Measurements from ENCODE around the gene MAP4K1. TPM values are rescaled to one million over a fixed set of nuclear protein-coding genes. Genes with fewer than 3 reads are reported as not detected.
A peak's percentile ranks its signal among the peaks of the same experiment; 100 is the strongest.

The MAP4K1 gene
- total and polyA plus RNA-seq, 2 of the 13 experiments (the other 11 are each of a cell fraction or from before 2014, with no cell fraction given) = 0.24 to 0.89 TPM

DNA sequence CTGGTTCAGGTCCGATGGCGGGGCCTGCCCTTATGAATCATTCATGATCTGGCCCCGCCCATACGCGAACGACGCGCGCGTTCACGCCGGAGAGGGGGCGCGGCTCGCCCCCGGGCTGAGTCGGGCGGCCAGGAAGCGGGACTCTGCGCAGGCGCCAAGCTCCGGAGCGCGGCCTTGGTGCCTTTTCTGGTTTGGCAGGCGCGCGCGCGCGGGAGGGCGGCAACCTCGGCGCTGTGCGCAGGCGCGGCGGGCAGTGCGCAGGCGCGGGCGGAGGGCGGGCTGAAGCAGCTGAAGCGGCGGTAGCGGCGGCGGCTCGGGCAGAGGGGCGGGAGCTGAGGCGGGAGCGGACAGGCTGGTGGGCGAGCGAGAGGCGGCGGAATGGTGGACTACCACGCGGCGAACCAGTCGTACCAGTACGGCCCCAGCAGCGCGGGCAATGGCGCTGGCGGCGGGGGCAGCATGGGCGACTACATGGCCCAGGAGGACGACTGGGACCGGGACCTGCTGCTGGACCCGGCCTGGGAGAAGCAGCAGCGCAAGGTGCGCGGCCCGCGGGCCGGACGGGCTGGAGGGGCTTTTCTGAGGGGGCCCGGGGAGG lies 29.7 kb upstream of the MAP4K1 start, which contains the start of gene ACTN4 (continued):
- TF ChIP-seq NFIB (CRISPR knock-in tag; IDR thresholded peaks at IDR 0.05; ENCODE audit: borderline replicate concordance) (no peak), ASH2L (IDR thresholded peaks at IDR 0.05; ENCODE audit: insufficient read length, low read depth, low read length) (peak; percentile 77), ZNF256 (CRISPR knock-in tag; conservative IDR thresholded peaks at IDR 0.05) (0 out of 2 replicates have a peak, but pooled peaks have one; percentile 26), TRIM24 (CRISPR knock-in tag; IDR thresholded peaks at IDR 0.05) (no peak), ZNF30 (CRISPR knock-in tag; IDR thresholded peaks at IDR 0.05) (no peak), CBFB (CRISPR knock-in tag; IDR thresholded peaks at IDR 0.05) (no peak), IKZF4 (CRISPR knock-in tag; IDR thresholded peaks at IDR 0.05; ENCODE audit: borderline replicate concordance, low read depth, not compliant biosample characterization) (peak; percentile 79), FOXO1 (CRISPR knock-in tag; IDR thresholded peaks at IDR 0.05) (no peak), ZNF782 (CRISPR knock-in tag; IDR thresholded peaks at IDR 0.05; ENCODE audit: borderline replicate concordance) (no peak), ZNF639 (CRISPR knock-in tag; conservative IDR thresholded peaks at IDR 0.05) (0 out of 2 replicates have a peak, but pooled peaks have one; percentile 25), ZNF761 (CRISPR knock-in tag; conservative IDR thresholded peaks at IDR 0.05) (no peak), RFXANK (CRISPR knock-in tag; IDR thresholded peaks at IDR 0.05) (no peak), REPIN1 (CRISPR knock-in tag; IDR thresholded peaks at IDR 0.05; ENCODE audit: borderline replicate concordance, low read depth) (peak; percentile 67; the same call in 1 of the 2 replicates), RAD51 (IDR thresholded peaks at IDR 0.05; ENCODE audit: borderline replicate concordance) (no peak), IRF2 (CRISPR knock-in tag; IDR thresholded peaks at IDR 0.05) (no peak)
- TF ChIP-seq, protein P1, sequence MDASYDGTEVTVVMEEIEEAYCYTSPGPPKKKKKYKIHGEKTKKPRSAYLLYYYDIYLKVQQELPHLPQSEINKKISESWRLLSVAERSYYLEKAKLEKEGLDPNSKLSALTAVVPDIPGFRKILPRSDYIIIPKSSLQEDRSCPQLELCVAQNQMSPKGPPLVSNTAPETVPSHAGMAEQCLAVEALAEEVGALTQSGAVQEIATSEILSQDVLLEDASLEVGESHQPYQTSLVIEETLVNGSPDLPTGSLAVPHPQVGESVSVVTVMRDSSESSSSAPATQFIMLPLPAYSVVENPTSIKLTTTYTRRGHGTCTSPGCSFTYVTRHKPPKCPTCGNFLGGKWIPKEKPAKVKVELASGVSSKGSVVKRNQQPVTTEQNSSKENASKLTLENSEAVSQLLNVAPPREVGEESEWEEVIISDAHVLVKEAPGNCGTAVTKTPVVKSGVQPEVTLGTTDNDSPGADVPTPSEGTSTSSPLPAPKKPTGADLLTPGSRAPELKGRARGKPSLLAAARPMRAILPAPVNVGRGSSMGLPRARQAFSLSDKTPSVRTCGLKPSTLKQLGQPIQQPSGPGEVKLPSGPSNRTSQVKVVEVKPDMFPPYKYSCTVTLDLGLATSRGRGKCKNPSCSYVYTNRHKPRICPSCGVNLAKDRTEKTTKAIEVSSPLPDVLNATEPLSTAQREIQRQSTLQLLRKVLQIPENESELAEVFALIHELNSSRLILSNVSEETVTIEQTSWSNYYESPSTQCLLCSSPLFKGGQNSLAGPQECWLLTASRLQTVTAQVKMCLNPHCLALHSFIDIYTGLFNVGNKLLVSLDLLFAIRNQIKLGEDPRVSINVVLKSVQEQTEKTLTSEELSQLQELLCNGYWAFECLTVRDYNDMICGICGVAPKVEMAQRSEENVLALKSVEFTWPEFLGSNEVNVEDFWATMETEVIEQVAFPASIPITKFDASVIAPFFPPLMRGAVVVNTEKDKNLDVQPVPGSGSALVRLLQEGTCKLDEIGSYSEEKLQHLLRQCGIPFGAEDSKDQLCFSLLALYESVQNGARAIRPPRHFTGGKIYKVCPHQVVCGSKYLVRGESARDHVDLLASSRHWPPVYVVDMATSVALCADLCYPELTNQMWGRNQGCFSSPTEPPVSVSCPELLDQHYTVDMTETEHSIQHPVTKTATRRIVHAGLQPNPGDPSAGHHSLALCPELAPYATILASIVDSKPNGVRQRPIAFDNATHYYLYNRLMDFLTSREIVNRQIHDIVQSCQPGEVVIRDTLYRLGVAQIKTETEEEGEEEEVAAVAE (CRISPR knock-in tag; IDR thresholded peaks at IDR 0.05; ENCODE audit: borderline replicate concordance) = no peak
- TF ChIP-seq, protein P2, sequence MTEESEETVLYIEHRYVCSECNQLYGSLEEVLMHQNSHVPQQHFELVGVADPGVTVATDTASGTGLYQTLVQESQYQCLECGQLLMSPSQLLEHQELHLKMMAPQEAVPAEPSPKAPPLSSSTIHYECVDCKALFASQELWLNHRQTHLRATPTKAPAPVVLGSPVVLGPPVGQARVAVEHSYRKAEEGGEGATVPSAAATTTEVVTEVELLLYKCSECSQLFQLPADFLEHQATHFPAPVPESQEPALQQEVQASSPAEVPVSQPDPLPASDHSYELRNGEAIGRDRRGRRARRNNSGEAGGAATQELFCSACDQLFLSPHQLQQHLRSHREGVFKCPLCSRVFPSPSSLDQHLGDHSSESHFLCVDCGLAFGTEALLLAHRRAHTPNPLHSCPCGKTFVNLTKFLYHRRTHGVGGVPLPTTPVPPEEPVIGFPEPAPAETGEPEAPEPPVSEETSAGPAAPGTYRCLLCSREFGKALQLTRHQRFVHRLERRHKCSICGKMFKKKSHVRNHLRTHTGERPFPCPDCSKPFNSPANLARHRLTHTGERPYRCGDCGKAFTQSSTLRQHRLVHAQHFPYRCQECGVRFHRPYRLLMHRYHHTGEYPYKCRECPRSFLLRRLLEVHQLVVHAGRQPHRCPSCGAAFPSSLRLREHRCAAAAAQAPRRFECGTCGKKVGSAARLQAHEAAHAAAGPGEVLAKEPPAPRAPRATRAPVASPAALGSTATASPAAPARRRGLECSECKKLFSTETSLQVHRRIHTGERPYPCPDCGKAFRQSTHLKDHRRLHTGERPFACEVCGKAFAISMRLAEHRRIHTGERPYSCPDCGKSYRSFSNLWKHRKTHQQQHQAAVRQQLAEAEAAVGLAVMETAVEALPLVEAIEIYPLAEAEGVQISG (CRISPR knock-in tag; IDR thresholded peaks at IDR 0.05) = peak; percentile 57
- TF ChIP-seq, protein P3, sequence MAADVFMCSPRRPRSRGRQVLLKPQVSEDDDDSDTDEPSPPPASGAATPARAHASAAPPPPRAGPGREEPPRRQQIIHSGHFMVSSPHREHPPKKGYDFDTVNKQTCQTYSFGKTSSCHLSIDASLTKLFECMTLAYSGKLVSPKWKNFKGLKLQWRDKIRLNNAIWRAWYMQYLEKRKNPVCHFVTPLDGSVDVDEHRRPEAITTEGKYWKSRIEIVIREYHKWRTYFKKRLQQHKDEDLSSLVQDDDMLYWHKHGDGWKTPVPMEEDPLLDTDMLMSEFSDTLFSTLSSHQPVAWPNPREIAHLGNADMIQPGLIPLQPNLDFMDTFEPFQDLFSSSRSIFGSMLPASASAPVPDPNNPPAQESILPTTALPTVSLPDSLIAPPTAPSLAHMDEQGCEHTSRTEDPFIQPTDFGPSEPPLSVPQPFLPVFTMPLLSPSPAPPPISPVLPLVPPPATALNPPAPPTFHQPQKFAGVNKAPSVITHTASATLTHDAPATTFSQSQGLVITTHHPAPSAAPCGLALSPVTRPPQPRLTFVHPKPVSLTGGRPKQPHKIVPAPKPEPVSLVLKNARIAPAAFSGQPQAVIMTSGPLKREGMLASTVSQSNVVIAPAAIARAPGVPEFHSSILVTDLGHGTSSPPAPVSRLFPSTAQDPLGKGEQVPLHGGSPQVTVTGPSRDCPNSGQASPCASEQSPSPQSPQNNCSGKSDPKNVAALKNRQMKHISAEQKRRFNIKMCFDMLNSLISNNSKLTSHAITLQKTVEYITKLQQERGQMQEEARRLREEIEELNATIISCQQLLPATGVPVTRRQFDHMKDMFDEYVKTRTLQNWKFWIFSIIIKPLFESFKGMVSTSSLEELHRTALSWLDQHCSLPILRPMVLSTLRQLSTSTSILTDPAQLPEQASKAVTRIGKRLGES (CRISPR knock-in tag; IDR thresholded peaks at IDR 0.05; ENCODE audit: borderline replicate concordance) = no peak

All from HepG2 (cell line).